Colonic mucosa (tissue), 4 donors: ENCODE results near the gene GRID1. TPM values are rescaled to one million over a fixed set of nuclear protein-coding genes. Genes with fewer than 3 reads are reported as not detected.

ENCODE experiments used
- DNase-seq: peaks from one replicate; pipeline ENCODE4 v3.0.0-alpha.2; 2020
- H3K27ac ChIP-seq: fragments of 200-600 bp; one replicate; pipeline ENCODE4 v1.8.0; 2021
- H3K27me3 ChIP-seq: fragments of 200-600 bp; one replicate; pipeline ENCODE4 v1.8.0; 2021
- H3K36me3 ChIP-seq: fragments of 200-600 bp; one replicate; pipeline ENCODE4 v1.8.0; 2021
- H3K4me1 ChIP-seq: fragments of 200-600 bp; one replicate; pipeline ENCODE4 v1.8.0; 2021; ENCODE audit warnings: mild to moderate bottlenecking
- H3K4me3 ChIP-seq: fragments of 200-600 bp; one replicate; pipeline ENCODE4 v1.8.0; 2021
- H3K9ac ChIP-seq, 2 donors: one replicate each; pipeline ENCODE4 v1.7.0; 2013; ENCODE audit warnings: control low read depth in 2 of 2, low read depth in 2 of 2, low read length in 2 of 2
- H3K9me3 ChIP-seq: fragments of 200-600 bp; one replicate; pipeline ENCODE4 v1.8.0; 2021
- CTCF ChIP-seq: fragments of 200-600 bp; IDR thresholded peaks from one replicate; pipeline ENCODE4 v1.8.0; 2022; ENCODE audit warnings: antibody characterized with exemption, mild to moderate bottlenecking
- intact Hi-C: fragments of 100-400 bp; cut with DNase I; formaldehyde crosslinking; loops from one replicate; pipeline ENCODE4 v1.14.1; 2022
- total RNA-seq, 2 donors: library from RNA; stranded (reverse); fragmentation: NEBNext Ultra II Directional in 1 of 2; extraction: Animal tissue kit (Norgen Biotek cat#: 25700) in 1 of 2; gene quantifications; one replicate each; pipeline ENCODE4 v1.2.1, GENCODE V29; 2021
- donor health status: healthy.
- donor health status: DM: no; HTN: no; CAD: no.
- donor health status: DM: no; HTN: no; CAD: no.

GRID1 gene
- total RNA-seq, 2 donors from 2014 or later: 0.30 to 0.37 TPM

GRCh38 chr10:85920311-85920710 is 446.3 kb downstream of the GRID1 start:
- no peak for DNase-seq
- intact Hi-C loops: no loop called here
- TF ChIP-seq CTCF: no peak
- H3K4me3 ChIP-seq: no peak overlapping the region
- H3K4me1 ChIP-seq: no peaks in the 10 kb centered on the region
- no peaks in the 10 kb centered on the region for H3K27me3 ChIP-seq
- H3K9me3 ChIP-seq: no peaks in the 10 kb centered on the region
- H3K9ac ChIP-seq: no peak overlapping the region
- H3K27ac ChIP-seq: no peak overlapping the region
- no peaks in the 10 kb centered on the region for H3K36me3 ChIP-seq

GRCh38 chr10:85919491-85920021 is 447.0 kb downstream of the GRID1 start:
- Histone ChIP-seq H3K4me1 (no peaks in the 10 kb centered on the region), H3K27me3 (no peaks in the 10 kb centered on the region), H3K36me3 (no peaks in the 10 kb centered on the region), H3K9ac (no peak overlapping the region), H3K9me3 (no peaks in the 10 kb centered on the region), H3K4me3 (no peak overlapping the region), H3K27ac (no peak overlapping the region)
- TF ChIP-seq CTCF: no peak
- no peak for DNase-seq
- intact Hi-C loops: no loop called here

- Histone ChIP-seq H3K27me3 (no peaks in the 10 kb centered on the region), H3K27ac (no peak overlapping the region), H3K4me3 (no peak overlapping the region), H3K9ac (no peak overlapping the region), H3K36me3 (no peaks in the 10 kb centered on the region), H3K4me1 (no peaks in the 10 kb centered on the region), H3K9me3 (no peaks in the 10 kb centered on the region)
- intact Hi-C loops: no loop called here
- no peak for DNase-seq
- TF ChIP-seq CTCF: no peak
Measured at GRCh38 chr10:85918371-85918770, 448.2 kb downstream of the GRID1 start.

GRCh38 chr10:85917601-85918000 is 449.0 kb downstream of the GRID1 start:
- no peak for DNase-seq
- Histone ChIP-seq H3K36me3 (no peaks in the 10 kb centered on the region), H3K9ac (no peak overlapping the region), H3K9me3 (no peaks in the 10 kb centered on the region), H3K4me3 (no peak overlapping the region), H3K27ac (no peak overlapping the region), H3K27me3 (no peaks in the 10 kb centered on the region), H3K4me1 (no peaks in the 10 kb centered on the region)
- TF ChIP-seq CTCF: no peak
- intact Hi-C loops: no loop called here

GRCh38 chr10:85916994-85917573 is 449.5 kb downstream of the GRID1 start:
- H3K27me3 ChIP-seq: no peaks in the 10 kb centered on the region
- intact Hi-C loops: no loop called here
- no peak overlapping the region for H3K4me3 ChIP-seq
- TF ChIP-seq CTCF: no peak
- no peak overlapping the region for H3K27ac ChIP-seq
- no peaks in the 10 kb centered on the region for H3K9me3 ChIP-seq
- no peaks in the 10 kb centered on the region for H3K36me3 ChIP-seq
- DNase-seq: no peak
- no peaks in the 10 kb centered on the region for H3K4me1 ChIP-seq
- no peak overlapping the region for H3K9ac ChIP-seq
